GM10248 (cell line): ENCODE data around the gene RPE.

ENCODE experiments used
- CTCF ChIA-PET: fragments of 300-600 bp; sonication (Branson Sonifier 250); formaldehyde crosslinking; extraction: SDS; loops from one replicate; lab custom pipeline; 2021; ENCODE audit warnings: antibody characterized with exemption; lab: Yijun Ruan, JAX
- POLR2A ChIA-PET: fragments of 350-650 bp; sonication (Branson Sonifier 250); formaldehyde crosslinking; extraction: SDS; loops from one replicate; lab custom pipeline; 2020; ENCODE audit warnings: antibody characterized with exemption; lab: Yijun Ruan, JAX
- DNase-seq: peaks from one replicate; pipeline ENCODE4 v3.0.0; 2012; ENCODE audit errors: extremely low spot score
- TF ChIP-seq, protein P1 (sequence below): IDR thresholded peaks from 2 replicates; pipeline ENCODE4 v1.5.1; 2012; ENCODE audit warnings: mild to moderate bottlenecking, low read depth; ENCODE audit errors: extremely low read depth, missing control alignments, control extremely low read depth

The RPE gene

DNA sequence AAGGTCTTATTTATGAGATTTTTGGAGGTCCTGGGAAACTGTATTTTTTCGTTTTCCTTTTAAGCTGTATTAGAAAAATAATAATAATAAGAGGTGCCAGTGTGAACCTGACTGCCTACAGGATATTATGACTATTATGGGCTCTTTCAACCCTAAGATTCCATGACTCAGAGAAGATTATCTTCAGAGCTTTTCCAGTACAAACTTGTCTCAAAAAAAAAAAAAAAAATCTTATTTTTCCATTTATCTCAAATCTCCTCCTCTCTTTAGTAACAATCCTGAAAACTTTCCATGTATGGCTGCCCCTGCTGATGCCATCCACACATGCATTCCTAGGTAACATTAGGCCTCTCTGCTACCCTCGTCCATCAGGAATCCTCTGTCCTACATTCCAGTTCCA, 36.7 kb upstream of the RPE start:
- CTCF ChIA-PET = interaction anchor here (0.9 to 1.4 kb wide), 3 partner anchors 10 to 69 kb away, joined by 3 read pairs; no protein-coding TSS in a partner anchor
- TF ChIP-seq, protein P1, sequence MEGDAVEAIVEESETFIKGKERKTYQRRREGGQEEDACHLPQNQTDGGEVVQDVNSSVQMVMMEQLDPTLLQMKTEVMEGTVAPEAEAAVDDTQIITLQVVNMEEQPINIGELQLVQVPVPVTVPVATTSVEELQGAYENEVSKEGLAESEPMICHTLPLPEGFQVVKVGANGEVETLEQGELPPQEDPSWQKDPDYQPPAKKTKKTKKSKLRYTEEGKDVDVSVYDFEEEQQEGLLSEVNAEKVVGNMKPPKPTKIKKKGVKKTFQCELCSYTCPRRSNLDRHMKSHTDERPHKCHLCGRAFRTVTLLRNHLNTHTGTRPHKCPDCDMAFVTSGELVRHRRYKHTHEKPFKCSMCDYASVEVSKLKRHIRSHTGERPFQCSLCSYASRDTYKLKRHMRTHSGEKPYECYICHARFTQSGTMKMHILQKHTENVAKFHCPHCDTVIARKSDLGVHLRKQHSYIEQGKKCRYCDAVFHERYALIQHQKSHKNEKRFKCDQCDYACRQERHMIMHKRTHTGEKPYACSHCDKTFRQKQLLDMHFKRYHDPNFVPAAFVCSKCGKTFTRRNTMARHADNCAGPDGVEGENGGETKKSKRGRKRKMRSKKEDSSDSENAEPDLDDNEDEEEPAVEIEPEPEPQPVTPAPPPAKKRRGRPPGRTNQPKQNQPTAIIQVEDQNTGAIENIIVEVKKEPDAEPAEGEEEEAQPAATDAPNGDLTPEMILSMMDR = no peak
- no peak for DNase-seq
- POLR2A ChIA-PET = no interaction called here

DNA sequence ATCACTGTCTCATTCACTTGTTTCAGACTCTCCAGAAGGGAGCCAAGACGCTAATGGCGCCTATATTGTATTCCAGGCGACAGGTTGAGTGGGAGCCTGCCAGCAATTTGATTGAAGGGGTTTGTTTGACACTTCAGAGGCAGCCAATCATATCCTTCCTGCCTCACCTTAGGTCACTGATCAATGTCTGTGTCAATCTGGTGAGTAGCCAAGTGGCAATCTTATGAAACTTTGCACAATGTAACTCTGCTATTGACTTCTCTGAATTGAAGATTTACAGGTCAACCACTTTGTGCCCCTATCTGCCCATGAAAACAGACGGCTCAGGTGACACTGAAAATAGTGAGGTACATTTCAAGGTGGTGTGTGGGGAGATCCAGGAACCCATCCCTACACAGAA, 32.7 kb upstream of the RPE start:
- TF ChIP-seq, protein P1 = no peak
- DNase-seq = no peak
- ChIA-PET CTCF (interaction anchor here (1.1 to 4.0 kb wide), 2 partner anchors 8 to 12 kb away, joined by 3 to 19 read pairs; no protein-coding TSS in a partner anchor), POLR2A (no interaction called here)

DNA sequence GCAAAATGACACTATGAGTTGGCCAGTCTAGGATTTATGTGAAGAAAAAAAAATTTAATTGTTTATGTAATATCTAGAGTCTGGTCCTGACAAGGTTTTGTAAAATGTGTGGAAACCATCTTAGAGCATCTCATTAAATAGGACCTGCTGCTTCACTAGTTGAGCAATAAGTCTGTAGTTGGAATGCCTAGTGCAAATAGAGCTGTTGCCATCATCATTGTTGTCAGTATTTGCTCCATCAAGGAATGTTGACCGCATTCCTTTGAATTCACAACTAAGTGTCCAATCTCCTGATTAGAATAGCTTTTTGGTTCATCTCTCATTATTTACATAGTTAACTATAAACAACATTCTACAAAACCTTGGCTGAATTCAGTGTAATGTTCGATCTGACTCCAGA, 32.2 kb upstream of the RPE start:
- CTCF ChIA-PET = interaction anchor here (1.1 to 4.0 kb wide), 2 partner anchors 9 to 22 kb away, joined by 3 to 19 read pairs; no protein-coding TSS in a partner anchor
- POLR2A ChIA-PET = no interaction called here
- TF ChIP-seq, protein P1 = no peak
- DNase-seq = no peak

DNA sequence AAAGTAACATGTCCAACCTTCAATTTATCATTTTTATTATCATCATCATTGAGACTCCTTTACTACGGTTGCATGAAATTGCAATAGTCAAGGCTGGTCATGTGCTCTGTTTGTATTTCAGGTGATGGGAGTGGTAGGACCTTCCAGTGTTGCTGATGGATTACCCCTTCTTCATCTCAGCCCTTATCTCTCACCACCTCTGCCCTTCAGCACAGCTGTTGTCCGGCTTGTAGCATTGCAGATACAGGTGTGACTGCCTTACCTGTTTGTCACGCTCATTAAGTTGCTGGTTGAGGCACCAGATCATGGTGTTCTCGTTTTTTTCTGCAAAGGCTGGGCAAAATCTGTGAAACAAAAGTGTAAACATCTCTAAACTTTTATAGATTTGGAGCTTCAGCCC, 31.7 kb upstream of the RPE start:
- ChIA-PET CTCF (interaction anchor here (1.1 to 4.0 kb wide), 3 partner anchors 9 to 228 kb away, joined by 3 to 19 read pairs (median 3); no protein-coding TSS in a partner anchor), POLR2A (no interaction called here)
- no peak for DNase-seq
- TF ChIP-seq, protein P1 = no peak

DNA sequence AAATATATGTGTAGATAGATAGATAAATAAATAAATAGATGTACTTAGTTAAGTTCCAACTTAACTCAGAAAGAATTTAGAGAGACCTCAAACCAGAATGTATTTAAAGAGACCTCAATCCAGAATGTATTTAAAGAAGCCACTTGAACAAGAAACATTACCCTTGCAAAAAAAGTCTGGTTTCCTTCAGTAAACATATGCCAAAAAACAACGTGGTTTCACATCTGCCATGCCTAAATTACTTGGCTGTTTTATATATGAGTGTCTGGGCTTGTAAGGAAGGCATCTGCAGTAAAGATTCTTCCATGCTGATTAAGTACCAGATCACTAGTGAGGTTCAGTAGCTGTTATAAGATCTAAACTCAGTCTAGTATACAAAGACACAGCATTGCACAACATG, 29.1 kb upstream of the RPE start:
- DNase-seq = no peak
- TF ChIP-seq, protein P1 = no peak
- POLR2A ChIA-PET = no interaction called here
- CTCF ChIA-PET = interaction anchor here (2.5 to 5.9 kb wide), 2 partner anchors 12 to 224 kb away, joined by 10 to 95 read pairs; no protein-coding TSS in a partner anchor

DNA sequence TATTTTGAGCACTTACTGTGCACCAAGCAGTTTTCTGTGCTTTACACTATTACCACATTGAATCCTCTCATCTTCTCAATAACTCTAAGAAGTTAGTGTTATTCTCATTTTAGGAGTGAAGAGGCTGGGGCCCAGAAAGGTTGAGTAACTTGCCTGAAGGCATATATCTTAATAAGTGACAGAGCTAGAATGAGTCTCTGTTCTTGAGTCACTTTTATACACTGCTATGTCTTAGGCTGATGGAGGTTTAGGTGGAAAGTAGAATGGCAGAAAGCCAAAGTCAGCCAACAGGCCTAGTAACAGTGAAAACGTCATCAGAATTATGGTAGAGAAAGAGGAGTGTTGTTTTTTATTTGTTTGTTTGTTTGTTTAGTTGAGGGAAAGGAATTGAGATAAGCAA, 27.9 kb upstream of the RPE start:
- no peak for DNase-seq
- ChIA-PET POLR2A (no interaction called here), CTCF (interaction anchor here (1.0 to 5.9 kb wide), 3 partner anchors 14 to 233 kb away, joined by 3 to 95 read pairs (median 10); no protein-coding TSS in a partner anchor)
- TF ChIP-seq, protein P1 = no peak
